HepG2 (cell line): ENCODE data around the gene STIM1. TPM values are rescaled to one million over a fixed set of nuclear protein-coding genes. Genes with fewer than 3 reads are reported as not detected.

Experiments
- ERF ChIP-seq: IDR thresholded peaks from 2 replicates; pipeline ENCODE4 v1.6.1; 2018; ENCODE audit warnings: missing biosample characterization, missing genetic modification reagents
- GATAD2A ChIP-seq: IDR thresholded peaks from 2 replicates; pipeline ENCODE4 v1.6.1; 2016
- GTF2F1 ChIP-seq: fragments of 150-350 bp; IDR thresholded peaks from 2 replicates; pipeline ENCODE4 v1.6.1; 2014; ENCODE audit warnings: low read length
- PPARG ChIP-seq: conservative IDR thresholded peaks from 2 replicates; pipeline ENCODE4 v1.6.1; 2016; ENCODE audit warnings: missing biosample characterization, missing genetic modification reagents
- RAD51 ChIP-seq: fragments of 450-650 bp; IDR thresholded peaks from 2 replicates; pipeline ENCODE4 v1.6.1; 2016; ENCODE audit warnings: borderline replicate concordance
- SNRNP70 ChIP-seq: fragments of 200-400 bp; formaldehyde crosslinking; IDR thresholded peaks from 2 replicates; pipeline ENCODE4 v1.6.1; 2017; ENCODE audit warnings: mild to moderate bottlenecking, low read depth, low read length, moderate library complexity
- SSRP1 ChIP-seq: IDR thresholded peaks from 2 replicates; pipeline ENCODE4 v1.6.1; 2016; ENCODE audit warnings: control low read depth
- ZFX ChIP-seq: sonication (generic); formaldehyde crosslinking; IDR thresholded peaks from 2 replicates; pipeline ENCODE4 v1.4.0; 2020; ENCODE audit warnings: mild to moderate bottlenecking, low read depth, missing genetic modification reagents, moderate library complexity
- ZNF331 ChIP-seq: sonication (generic); formaldehyde crosslinking; IDR thresholded peaks from 2 replicates; pipeline ENCODE4 v1.4.0; 2020; ENCODE audit warnings: missing genetic modification reagents
- ZNF644 ChIP-seq: IDR thresholded peaks from 2 replicates; pipeline ENCODE4 v1.6.1; 2016; ENCODE audit warnings: low read depth
- polyA plus RNA-seq, 8 experiments: library from polyadenylated mRNA; depleted of rRNA in 3 of 8; stranded (reverse) in 7 of 8; unstranded in 1 of 8; fragments of >200 nt; fragmentation: Illumina TruSeq in 4 of 8; extraction: Trizol in 4 of 8; gene quantifications; 2 replicates each; pipeline versions ENCODE4 v1.2.1 to v1.2.3, GENCODE V29; 2011 to 2016; ENCODE audit warnings: low read depth in 4 of 8, missing spikeins in 1 of 8, mixed read lengths in 1 of 8; ENCODE audit not compliant: insufficient read depth in 1 of 8
- total RNA-seq, 5 experiments: library from RNA; depleted of rRNA; stranded (reverse); fragments of >200 nt; fragmentation: Illumina TruSeq; extraction: Trizol; gene quantifications; 2 replicates each; pipeline ENCODE4 v1.2.3, GENCODE V29; 2016; ENCODE audit warnings: low read depth in 1 of 5
- TF ChIP-seq, protein P1 (sequence below), 2 experiments: sonication (generic) in 1 of 2; formaldehyde crosslinking in 1 of 2; IDR thresholded peaks; 2 replicates each; pipeline versions ENCODE4 v1.4.0 to v1.6.1; 2016 to 2020; ENCODE audit warnings: borderline replicate concordance in 1 of 2, low read depth in 1 of 2, mild to moderate bottlenecking in 1 of 2, missing genetic modification reagents in 1 of 2
- TF ChIP-seq, protein P2 (sequence below): sonication (generic); formaldehyde crosslinking; conservative IDR thresholded peaks from 2 replicates; pipeline ENCODE4 v1.4.0; 2020; ENCODE audit warnings: mild to moderate bottlenecking, missing genetic modification reagents, moderate library complexity
- TF ChIP-seq, protein P3 (sequence below): sonication (generic); formaldehyde crosslinking; IDR thresholded peaks from 2 replicates; pipeline ENCODE4 v1.5.0; 2020; ENCODE audit warnings: mild to moderate bottlenecking, missing genetic modification reagents, borderline replicate concordance

STIM1 gene
- total and polyA plus RNA-seq, 2 of the 13 experiments (the other 11 are each of a cell fraction or from before 2014, with no cell fraction given) = 19.2 to 28.5 TPM

DNA sequence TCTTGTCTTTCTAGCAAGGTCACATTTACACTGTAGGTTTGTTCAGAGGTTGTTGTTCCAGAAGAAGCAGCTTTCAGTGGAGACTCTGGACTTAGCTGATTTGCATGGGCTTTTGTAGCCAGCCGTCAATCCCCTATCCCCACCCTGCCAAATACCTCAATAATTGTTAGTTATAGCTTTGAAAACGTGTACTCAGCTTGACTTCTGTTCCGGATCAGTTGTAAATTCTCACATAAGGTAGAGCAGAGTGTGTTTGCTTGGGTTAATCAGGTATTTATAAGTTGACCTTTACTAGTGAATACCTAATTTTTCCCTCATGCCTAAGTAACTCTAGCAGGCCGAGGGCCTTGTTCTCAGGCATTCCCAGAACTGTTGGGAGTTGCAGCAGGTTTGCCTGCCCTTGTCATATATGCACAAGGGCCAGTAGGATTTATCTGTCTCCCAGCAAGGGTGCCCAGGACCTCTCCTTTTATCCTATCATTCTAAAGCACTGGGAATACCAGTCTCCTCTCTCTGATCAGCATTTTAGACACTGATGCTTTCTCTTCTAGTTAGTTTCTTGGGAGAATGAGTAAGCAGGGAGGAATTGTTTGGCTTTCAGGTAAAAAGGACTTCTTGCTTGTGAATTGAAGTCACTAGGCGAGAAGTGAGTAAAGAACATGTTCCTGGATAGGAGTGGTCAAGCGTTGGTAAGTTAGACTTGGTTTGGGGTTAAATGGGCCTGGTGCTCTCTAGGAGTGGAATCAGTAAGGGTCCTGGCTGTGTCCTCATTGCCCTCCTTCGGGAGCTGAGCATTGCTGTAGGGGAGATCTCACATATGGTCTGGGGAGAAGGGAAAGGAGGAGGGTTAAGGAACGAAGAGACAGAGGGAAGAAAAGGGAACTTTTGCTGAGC is 22.1 kb downstream of the STIM1 start (continued):
- TF ChIP-seq, protein P1, sequence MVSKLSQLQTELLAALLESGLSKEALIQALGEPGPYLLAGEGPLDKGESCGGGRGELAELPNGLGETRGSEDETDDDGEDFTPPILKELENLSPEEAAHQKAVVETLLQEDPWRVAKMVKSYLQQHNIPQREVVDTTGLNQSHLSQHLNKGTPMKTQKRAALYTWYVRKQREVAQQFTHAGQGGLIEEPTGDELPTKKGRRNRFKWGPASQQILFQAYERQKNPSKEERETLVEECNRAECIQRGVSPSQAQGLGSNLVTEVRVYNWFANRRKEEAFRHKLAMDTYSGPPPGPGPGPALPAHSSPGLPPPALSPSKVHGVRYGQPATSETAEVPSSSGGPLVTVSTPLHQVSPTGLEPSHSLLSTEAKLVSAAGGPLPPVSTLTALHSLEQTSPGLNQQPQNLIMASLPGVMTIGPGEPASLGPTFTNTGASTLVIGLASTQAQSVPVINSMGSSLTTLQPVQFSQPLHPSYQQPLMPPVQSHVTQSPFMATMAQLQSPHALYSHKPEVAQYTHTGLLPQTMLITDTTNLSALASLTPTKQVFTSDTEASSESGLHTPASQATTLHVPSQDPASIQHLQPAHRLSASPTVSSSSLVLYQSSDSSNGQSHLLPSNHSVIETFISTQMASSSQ (IDR thresholded peaks at IDR 0.05; ENCODE audit: low read depth) = 0 out of 2 replicates have a peak, but pooled peaks have one; percentile 27
- TF ChIP-seq, protein P1 (CRISPR knock-in tag; IDR thresholded peaks at IDR 0.05; ENCODE audit: borderline replicate concordance) = no peak
- TF ChIP-seq PPARG (CRISPR knock-in tag) (0 out of 2 replicates have a peak, but pooled peaks have one; percentile 52), ZNF331 (CRISPR knock-in tag) (0 out of 2 replicates have a peak, but pooled peaks have one; percentile 10), ERF (peak; percentile 30; the same call in 1 of the 2 replicates), SNRNP70 (no peak), ZFX (peak; percentile 67; the same call in 1 of the 2 replicates), SSRP1 (CRISPR knock-in tag) (no peak), GTF2F1 (no peak), GATAD2A (CRISPR knock-in tag) (peak; percentile 25; the same call in 1 of the 2 replicates), ZNF644 (CRISPR knock-in tag) (peak; percentile 25; the same call in 1 of the 2 replicates), RAD51 (no peak)
- TF ChIP-seq, protein P2, sequence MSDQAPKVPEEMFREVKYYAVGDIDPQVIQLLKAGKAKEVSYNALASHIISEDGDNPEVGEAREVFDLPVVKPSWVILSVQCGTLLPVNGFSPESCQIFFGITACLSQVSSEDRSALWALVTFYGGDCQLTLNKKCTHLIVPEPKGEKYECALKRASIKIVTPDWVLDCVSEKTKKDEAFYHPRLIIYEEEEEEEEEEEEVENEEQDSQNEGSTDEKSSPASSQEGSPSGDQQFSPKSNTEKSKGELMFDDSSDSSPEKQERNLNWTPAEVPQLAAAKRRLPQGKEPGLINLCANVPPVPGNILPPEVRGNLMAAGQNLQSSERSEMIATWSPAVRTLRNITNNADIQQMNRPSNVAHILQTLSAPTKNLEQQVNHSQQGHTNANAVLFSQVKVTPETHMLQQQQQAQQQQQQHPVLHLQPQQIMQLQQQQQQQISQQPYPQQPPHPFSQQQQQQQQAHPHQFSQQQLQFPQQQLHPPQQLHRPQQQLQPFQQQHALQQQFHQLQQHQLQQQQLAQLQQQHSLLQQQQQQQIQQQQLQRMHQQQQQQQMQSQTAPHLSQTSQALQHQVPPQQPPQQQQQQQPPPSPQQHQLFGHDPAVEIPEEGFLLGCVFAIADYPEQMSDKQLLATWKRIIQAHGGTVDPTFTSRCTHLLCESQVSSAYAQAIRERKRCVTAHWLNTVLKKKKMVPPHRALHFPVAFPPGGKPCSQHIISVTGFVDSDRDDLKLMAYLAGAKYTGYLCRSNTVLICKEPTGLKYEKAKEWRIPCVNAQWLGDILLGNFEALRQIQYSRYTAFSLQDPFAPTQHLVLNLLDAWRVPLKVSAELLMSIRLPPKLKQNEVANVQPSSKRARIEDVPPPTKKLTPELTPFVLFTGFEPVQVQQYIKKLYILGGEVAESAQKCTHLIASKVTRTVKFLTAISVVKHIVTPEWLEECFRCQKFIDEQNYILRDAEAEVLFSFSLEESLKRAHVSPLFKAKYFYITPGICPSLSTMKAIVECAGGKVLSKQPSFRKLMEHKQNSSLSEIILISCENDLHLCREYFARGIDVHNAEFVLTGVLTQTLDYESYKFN = peak; percentile 73
- TF ChIP-seq, protein P3, sequence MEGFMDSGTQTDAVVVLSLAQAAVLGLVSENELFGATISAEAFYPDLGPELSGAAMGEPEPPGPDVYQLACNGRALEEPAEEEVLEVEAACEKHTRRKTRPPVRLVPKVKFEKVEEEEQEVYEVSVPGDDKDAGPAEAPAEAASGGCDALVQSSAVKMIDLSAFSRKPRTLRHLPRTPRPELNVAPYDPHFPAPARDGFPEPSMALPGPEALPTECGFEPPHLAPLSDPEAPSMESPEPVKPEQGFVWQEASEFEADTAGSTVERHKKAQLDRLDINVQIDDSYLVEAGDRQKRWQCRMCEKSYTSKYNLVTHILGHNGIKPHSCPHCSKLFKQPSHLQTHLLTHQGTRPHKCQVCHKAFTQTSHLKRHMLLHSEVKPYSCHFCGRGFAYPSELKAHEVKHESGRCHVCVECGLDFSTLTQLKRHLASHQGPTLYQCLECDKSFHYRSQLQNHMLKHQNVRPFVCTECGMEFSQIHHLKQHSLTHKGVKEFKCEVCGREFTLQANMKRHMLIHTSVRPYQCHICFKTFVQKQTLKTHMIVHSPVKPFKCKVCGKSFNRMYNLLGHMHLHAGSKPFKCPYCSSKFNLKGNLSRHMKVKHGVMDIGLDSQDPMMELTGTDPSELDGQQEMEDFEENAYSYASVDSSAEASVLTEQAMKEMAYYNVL (CRISPR knock-in tag) = 0 out of 2 replicates have a peak, but pooled peaks have one; percentile 34
